Activated T-helper 1 cell treated with Interleukin-2 at 50 U/mL for 16 hours (primary cell): ENCODE results near the gene TYW1B.
"Not testable (repeated sequence)": the region's sequence is repeated elsewhere in the genome, so short reads cannot be mapped to it uniquely, and the experiment has no call there.

Experiments
- DNase-seq: peaks from one replicate; pipeline ENCODE4 v3.0.0-alpha.2; 2020; ENCODE audit warnings: low read depth

The TYW1B gene, protein sequence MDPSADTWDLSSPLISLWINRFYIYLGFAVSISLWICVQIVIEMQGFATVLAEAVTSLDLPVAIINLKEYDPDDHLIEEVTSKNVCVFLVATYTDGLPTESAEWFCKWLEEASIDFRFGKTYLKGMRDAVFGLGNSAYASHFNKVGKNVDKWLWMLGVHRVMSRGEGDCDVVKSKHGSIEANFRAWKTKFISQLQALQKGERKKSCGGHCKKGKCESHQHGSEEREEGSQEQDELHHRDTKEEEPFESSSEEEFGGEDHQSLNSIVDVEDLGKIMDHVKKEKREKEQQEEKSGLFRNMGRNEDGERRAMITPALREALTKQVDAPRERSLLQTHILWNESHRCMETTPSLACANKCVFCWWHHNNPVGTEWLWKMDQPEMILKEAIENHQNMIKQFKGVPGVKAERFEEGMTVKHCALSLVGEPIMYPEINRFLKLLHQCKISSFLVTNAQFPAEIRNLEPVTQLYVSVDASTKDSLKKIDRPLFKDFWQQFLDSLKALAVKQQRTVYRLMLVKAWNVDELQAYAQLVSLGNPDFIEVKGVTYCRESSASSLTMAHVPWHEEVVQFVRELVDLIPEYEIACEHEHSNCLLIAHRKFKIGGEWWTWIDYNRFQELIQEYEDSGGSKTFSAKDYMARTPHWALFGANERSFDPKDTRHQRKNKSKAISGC

DNA sequence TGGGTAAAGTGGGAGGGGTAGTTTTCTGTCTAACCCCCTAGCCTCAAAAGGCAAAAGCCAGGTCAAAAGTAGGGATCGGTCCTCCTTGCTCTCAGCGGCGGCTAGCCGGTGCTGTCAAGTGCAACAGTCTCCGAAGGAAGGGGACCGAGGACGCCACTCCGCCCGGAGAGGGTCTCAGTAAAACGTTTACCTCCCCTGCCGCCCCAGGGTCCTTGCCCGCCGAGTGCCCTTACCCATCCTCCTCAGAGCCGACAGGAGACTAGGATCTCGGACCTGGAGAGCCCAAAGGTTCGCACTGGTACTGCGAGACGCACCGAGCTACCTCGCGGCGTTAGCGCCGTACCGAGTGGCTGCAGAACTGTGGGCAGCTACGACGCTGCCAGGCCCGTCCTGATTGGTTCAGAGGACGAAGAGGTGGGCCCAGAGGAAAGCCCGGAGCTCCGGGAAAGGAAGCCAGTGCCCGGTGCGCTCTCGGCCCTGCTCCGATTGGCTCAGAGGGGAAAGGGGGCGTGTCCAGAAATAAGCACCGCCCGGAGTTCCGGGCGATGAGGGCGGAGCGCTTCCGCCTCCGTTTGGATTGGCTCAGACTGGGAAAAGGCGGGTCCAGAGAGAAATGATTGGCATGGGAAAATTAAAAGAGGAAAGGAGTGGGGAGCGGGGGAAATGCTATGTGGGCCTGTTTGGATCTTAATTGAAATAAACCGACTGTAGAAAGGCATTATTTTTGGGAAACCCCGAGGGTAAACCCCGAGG lies at the start of gene TYW1B:
TSS of gene TYW1B (minus strand) at position 362 of the 753 bp plus-strand sequence. CDS start at position 237, 125 bp downstream.
- peak; percentile 94 for DNase-seq

DNA sequence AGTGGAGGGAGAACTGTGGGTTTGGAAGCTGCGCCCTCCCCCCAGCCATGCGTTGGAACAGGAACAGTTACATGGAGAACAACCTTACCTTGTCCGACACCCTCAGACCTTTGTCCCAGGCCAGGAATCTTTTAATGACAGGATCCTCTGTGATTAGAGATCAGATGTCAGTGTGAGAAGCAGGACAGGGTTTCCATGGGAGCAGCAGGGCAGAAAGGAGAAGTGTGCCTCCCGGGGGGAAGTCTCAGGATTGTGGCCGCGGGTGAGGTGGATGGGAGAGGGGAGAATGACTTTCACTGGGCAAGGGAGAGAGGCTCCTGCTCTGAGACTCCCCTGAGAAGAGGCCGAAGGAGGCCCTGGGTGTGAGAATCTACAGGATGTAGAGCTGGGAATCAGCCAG lies 39.6 kb upstream of the TYW1B start:
- not testable (repeated sequence) for DNase-seq

- not testable (repeated sequence) for DNase-seq
These were observed 30.9 kb upstream of the TYW1B start for GRCh38 chr7:72858846-72859400.

DNA sequence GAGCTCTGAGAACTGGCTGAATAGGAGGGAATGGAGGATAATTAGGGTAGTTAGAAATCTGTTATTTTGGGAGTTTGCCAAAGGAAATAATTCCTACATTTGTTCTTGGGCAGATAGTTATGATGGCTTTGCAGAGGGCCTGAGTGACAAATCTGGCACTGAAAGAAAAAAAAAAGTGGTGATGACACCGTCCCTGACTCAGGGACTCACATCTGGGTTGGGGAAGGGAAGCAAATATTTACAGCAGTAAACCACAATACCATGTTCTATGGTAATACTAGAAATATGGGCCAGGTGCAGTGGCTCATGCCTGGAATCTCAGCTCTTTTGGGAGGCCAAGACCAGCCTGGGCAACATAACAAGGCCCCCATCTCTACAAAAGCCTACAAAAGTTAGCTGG lies 29.9 kb upstream of the TYW1B start:
- DNase-seq = not testable (repeated sequence)

GRCh38 chr7:72855261-72855660 lies 27.3 kb upstream of the TYW1B start:
- DNase-seq = not testable (repeated sequence)

DNA sequence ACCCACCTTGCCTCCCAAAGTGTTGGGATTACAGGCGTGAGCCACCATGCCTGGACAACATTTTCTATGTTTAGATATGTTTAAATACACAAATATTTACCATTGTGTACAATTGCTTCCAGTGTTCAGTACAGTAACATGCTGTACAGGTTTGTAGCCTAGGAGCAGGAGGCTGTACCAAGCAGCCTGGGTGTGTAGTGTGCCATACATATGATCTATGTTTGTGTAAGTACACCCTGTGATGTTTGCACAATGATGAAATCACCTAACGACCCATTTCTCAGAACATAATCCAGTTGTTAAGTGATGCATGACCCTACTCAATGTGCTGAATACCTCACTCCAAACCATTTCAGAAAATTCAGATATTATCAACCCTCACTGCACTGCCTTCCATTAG lies 24.9 kb upstream of the TYW1B start:
- DNase-seq = not testable (repeated sequence)

GRCh38 chr7:72850746-72851145 lies 22.7 kb upstream of the TYW1B start:
- DNase-seq = not testable (repeated sequence)

- not testable (repeated sequence) for DNase-seq
These were observed 16.1 kb upstream of the TYW1B start for GRCh38 chr7:72844146-72844545.

DNA sequence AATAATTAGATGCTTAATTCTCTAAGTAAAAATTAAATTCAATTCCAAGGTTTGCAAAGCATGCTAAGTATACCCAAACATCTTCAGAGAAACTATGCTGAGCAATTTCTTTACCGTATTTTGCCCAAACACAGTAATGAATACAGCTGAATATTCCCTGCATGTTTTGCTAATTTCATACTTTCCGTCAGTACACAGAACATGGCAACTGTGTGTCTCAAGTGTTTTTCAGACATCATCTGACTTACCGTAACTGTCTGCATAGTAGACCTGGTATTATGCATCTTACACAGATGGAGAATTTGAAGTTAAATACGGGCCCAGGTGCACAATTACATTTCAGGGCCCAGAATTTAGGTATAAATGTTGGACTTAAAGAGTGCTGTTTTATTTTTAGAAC lies 15.2 kb upstream of the TYW1B start:
- DNase-seq = not testable (repeated sequence)

DNA sequence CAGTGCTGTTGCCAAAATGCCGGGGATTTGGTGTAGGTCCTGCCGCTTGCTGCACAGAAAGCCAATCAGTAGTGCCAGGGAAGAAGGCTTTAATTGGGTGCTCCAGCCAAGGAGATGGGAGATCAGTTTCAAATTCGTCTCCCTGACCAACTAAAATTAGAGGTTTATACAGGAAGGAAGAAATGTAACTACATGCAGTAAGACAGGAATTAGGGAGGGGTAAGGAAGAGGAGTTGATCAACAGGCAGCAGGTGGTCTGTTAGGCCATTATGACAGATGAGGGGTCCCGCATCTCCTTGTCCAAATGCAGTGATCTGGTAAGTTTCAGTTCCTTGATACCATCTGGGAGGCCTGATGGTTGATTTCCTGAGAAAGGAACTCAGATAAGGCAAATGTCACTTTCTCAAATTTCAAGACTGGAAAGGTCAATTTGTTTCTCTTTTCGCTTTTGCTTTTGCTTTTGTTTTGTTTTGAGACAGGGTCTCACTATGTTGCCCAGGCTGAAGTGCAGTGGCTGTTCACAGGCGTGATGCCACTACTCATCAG lies 13.0 kb upstream of the TYW1B start:
- DNase-seq = not testable (repeated sequence)

GRCh38 chr7:72838315-72838714 lies 10.3 kb upstream of the TYW1B start:
- not testable (repeated sequence) for DNase-seq

DNA sequence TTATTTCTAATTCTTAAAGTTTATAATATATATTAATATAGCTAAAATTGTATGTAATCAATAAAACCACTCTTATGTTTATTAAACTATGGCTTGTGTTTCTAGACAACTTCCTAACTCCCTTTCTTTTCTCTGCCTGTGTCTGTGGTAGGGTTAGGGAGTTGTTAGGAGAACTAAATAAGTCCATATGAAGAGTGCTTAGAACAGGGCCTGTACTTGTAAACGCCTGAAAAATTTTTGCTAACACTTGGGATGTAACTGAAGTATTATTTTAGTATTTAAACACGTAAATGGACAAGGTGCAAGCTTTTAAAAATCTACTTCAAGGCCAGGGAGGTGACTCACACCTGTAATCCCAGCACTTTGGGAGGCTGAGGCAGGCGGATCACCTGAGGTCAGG lies 9.3 kb upstream of the TYW1B start:
- DNase-seq = not testable (repeated sequence)

DNA sequence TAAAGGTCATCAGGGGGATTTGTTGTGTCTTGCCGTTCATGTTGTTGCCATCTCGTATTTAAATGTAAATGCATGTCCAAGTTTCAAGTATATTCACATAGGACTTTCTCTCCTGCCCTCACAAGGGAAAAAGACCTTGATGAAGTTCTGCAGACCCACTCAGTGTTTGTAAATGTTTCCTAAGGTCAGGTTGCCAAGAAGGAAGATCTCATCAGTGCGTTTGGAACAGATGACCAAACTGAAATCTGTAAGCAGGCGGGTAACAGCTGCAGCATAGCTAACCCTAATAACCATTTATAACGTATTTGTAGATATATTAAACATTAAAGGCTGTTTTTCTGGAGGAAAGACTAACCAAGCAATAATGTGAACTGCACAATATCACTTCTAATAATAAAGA lies 2.6 kb upstream of the TYW1B start:
- not testable (repeated sequence) for DNase-seq

DNA sequence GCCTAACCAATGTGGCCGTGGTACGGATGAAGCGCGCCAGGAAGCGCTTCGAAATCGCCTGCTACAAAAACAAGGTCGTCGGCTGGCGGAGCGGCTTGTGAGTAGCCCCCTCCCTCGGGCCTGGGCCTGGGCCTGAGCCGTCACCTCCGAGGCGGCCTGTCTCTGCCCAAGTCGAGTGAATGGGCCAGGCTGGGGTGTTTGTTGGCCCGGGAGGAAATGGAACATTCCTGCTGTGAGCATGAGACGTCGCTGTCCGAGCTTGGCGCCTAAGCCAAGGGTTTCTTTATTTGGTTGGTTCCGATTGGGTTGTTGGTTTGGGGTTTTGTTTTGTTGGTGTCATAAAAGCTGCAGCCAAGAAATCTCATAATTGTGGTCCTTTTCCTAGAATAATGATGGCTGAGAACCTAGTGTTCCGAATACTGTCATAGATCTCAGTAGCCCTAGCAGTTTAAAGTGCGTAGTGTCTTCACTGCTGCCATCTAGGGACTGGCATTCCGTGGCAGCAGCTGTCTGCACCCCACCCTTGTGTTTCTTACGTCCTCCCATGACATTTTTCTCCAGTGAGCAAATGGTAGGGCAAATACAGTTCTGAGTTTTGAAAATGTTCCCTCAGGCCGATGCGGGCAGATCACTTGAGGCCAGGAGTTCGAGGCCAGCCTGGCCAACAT lies 1.8 kb upstream of the TYW1B start:
- peak; percentile 11 for DNase-seq

GRCh38 chr7:72829291-72829686 lies 1.3 kb upstream of the TYW1B start:
- peak; percentile 92 for DNase-seq

DNA sequence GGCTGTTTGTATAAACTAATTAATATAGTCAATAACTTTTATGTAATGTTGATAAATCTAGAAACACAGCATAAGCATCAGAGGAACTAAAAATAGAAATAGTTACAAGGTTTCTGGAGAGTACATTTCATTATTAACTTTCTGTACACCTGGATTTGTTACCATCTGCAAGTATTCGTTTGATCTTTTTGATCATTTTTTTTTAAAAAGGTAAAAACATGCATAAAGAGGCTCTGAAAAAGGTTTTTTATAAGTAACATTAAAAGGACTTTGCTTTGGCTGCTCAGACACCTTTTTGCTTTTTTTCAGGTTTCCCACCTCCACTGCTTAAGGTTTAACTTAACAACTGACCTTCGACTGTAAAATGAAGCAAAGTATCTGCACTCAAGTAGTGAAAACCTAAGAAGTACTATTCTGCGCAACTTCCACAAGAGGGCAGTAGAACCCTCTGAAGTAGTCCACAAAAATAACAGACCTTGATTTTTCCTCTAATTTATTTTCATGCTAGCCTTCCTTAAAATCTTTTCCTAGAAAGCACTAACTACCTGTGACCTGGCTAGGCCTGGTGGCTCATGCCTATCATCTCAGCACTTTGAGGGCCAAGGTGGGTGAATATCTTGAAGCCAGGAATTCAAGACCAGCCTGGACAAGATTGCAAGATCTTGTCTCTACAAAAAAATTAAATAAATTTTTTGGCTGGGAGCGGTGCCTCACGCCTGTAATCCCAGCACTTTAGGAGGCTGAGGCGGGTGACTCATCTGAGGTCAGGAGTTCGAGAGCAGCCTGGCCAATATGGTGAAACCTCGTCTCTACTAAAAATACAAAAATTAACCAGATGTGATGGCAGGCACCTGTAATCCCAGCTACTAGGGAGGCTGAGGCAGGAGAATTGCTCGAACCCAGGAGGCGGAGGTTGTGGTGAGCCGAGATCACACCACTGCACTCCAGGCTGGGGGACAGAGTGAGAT lies 4.0 kb downstream of the TYW1B start:
- DNase-seq = not testable (repeated sequence)

- DNase-seq = not testable (repeated sequence)
These were observed 5.5 kb downstream of the TYW1B start for GRCh38 chr7:72822497-72822896.

- not testable (repeated sequence) for DNase-seq
These were observed 9.2 kb downstream of the TYW1B start for GRCh38 chr7:72818663-72819361.

DNA sequence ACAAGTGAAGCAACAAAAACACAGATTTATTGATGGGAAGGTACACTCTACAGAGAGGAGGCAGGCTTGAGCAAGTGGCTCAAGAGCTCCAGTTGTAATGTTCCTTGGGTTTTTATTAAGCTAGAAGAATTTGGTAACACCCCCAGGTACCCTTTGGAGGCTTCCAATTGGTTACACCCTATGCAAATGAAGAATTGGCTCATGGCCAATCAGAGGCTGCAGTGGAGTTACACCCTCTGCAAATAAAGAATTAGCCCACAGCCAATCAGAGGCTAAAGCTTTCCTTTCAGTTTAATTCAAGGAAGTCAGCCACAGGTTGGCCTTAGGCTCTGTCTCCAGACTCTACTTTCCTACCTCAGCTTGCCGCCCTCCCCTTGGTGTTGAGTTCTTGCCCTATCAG lies 10.3 kb downstream of the TYW1B start:
- DNase-seq = not testable (repeated sequence)
